Endothelial cell of umbilical vein (primary cell): ENCODE results near the gene TRPM7. TPM values are rescaled to one million over a fixed set of nuclear protein-coding genes. Genes with fewer than 3 reads are reported as not detected.

ENCODE experiments used
- BruUV-seq: library from RNA; stranded (reverse); fragments of 400-500 nt; replicated peaks from 2 replicates; lab custom pipeline; 2021; lab: Mats Ljungman, UMichigan
- CTCF ChIA-PET: fragments of 300-600, 350-600 bp; sonication (Branson Sonifier 250); formaldehyde crosslinking; loops from one replicate; lab custom pipeline; 2021; ENCODE audit warnings: antibody characterized with exemption, inconsistent platforms; lab: Charles Lee
- POLR2A ChIA-PET: fragments of 300-600, 350-600 bp; sonication (Branson Sonifier 250); formaldehyde crosslinking; loops from one replicate; lab custom pipeline; 2021; ENCODE audit warnings: antibody characterized with exemption, inconsistent platforms; lab: Charles Lee
- DNase-seq: peaks from one replicate; pipeline ENCODE4 v3.0.0-alpha.2; 2011; ENCODE audit warnings: low read depth, low spot score
- FAIRE-seq: peaks from 2 replicates; lab custom pipeline; 2011; peaks lifted over from hg19 to GRCh38; lab: Jason Lieb, UNC
- H2AFZ ChIP-seq: 2 replicates; pipeline ENCODE4 v1.6.0; 2012; ENCODE audit warnings: low read depth, low read length, control low read depth, inconsistent platforms
- H3K27ac ChIP-seq: 2 replicates; pipeline ENCODE4 v1.5.1; 2011; ENCODE audit warnings: low read depth, mild to moderate bottlenecking, control low read depth, low read length, moderate library complexity; ENCODE audit not compliant: insufficient read depth
- H3K27me3 ChIP-seq, 2 experiments: 2 replicates each; pipeline versions ENCODE4 v1.6.0 to v1.6.1; 2011; ENCODE audit warnings: low read length in 2 of 2, mixed read lengths in 1 of 2; ENCODE audit not compliant: control insufficient read depth in 2 of 2, insufficient read depth in 2 of 2
- H3K36me3 ChIP-seq, 2 experiments: 2 replicates in 1 of 2; 3 replicates in 1 of 2; pipeline ENCODE4 v1.5.1; 2011; ENCODE audit warnings: low read length in 2 of 2, mild to moderate bottlenecking in 1 of 2, moderate library complexity in 1 of 2; ENCODE audit not compliant: control insufficient read depth in 2 of 2, insufficient read depth in 2 of 2; ENCODE audit errors: extremely low read depth in 1 of 2
- H3K4me1 ChIP-seq: 3 replicates; pipeline ENCODE4 v1.5.1; 2011; ENCODE audit warnings: mild to moderate bottlenecking, low read length; ENCODE audit not compliant: control insufficient read depth, insufficient read depth; ENCODE audit errors: extremely low read depth
- H3K4me2 ChIP-seq: 2 replicates; pipeline ENCODE4 v1.6.1; 2011; ENCODE audit warnings: low read length, control low read depth, mixed read lengths; ENCODE audit not compliant: insufficient read depth
- H3K4me3 ChIP-seq, 3 experiments: fragments of 200-600 bp in 1 of 3; sonication (generic), shearing (Covaris generic) in 1 of 3; replicated peaks in 1 of 3; 2 replicates each; pipeline ENCODE4 v1.5.1; 2011 to 2016; ENCODE audit warnings: control low read depth in 3 of 3, low read length in 3 of 3, mild to moderate bottlenecking in 2 of 3, inconsistent platforms in 1 of 3, low read depth in 1 of 3, moderate library complexity in 1 of 3; ENCODE audit not compliant: insufficient read depth in 1 of 3
- H3K79me2 ChIP-seq: 2 replicates; pipeline ENCODE4 v1.6.0; 2012; ENCODE audit warnings: low read length, inconsistent platforms; ENCODE audit not compliant: control insufficient read depth, insufficient read depth
- H3K9ac ChIP-seq: replicated peaks from 2 replicates; pipeline ENCODE3; 2011; ENCODE audit warnings: low read length, control low read depth; ENCODE audit not compliant: insufficient read depth; ENCODE audit errors: extremely low read depth
- H3K9me1 ChIP-seq: replicated peaks from 3 replicates; pipeline ENCODE4 v1.6.0; 2011; ENCODE audit warnings: mild to moderate bottlenecking, low read length; ENCODE audit not compliant: control insufficient read depth, insufficient read depth; ENCODE audit errors: extremely low read depth
- H3K9me3 ChIP-seq: replicated peaks from 2 replicates; pipeline ENCODE4 v1.5.1; 2012; ENCODE audit warnings: low read length, inconsistent platforms; ENCODE audit not compliant: control insufficient read depth, insufficient read depth
- H4K20me1 ChIP-seq: replicated peaks from 2 replicates; pipeline ENCODE3; 2011; ENCODE audit warnings: mild to moderate bottlenecking, low read length; ENCODE audit not compliant: control insufficient read depth, insufficient read depth; ENCODE audit errors: extremely low read depth
- GATA2 ChIP-seq: IDR thresholded peaks from 2 replicates; pipeline ENCODE4 v1.7.0; 2011; ENCODE audit warnings: low read depth, mild to moderate bottlenecking, moderate library complexity, mixed read lengths, low read length; ENCODE audit not compliant: insufficient read length, insufficient read depth
- MYC ChIP-seq: IDR thresholded peaks from one replicate; pipeline ENCODE4 v1.6.1; 2011; ENCODE audit warnings: mild to moderate bottlenecking, low read depth, low read length
- POLR2A ChIP-seq: IDR thresholded peaks from 2 replicates; pipeline ENCODE4 v1.6.1; 2012; ENCODE audit warnings: low read depth, mild to moderate bottlenecking, control low read depth, low read length
- POLR2AphosphoS5 ChIP-seq: IDR thresholded peaks from 2 replicates; pipeline ENCODE4 v1.6.1; 2012; ENCODE audit warnings: low read depth, mild to moderate bottlenecking, control low read depth, low read length, moderate library complexity; ENCODE audit not compliant: insufficient read depth
- dilution Hi-C: fragments of 300-500 bp; cut with MboI; formaldehyde crosslinking; loops from one replicate; pipeline ENCODE4 v1.15.0; 2019; ENCODE audit warnings: low sequenced_read_pairs; ENCODE audit not compliant: extremely low pct_ligation_motif_present
- intact Hi-C: fragments of 100-400 bp; cut with micrococcal nuclease; formaldehyde crosslinking; loops from one replicate; pipeline ENCODE4 v1.10.0; 2022
- polyA plus RNA-seq, 4 experiments: library from polyadenylated mRNA; depleted of rRNA in 3 of 4; stranded (reverse) in 3 of 4; unstranded in 1 of 4; fragments of >200 nt; gene quantifications; 2 replicates each; pipeline versions ENCODE4 v1.2.1 to v1.2.3, GENCODE V29; 2011 to 2012; ENCODE audit warnings: missing spikeins in 1 of 4
- total RNA-seq: library from RNA; stranded (reverse); gene quantifications from 2 replicates; pipeline ENCODE4 v1.2.3, GENCODE V29; 2021
- TF ChIP-seq, protein P1 (sequence below), 2 donors: IDR thresholded peaks; 1 replicate in 1 of 2; 2 replicates in 1 of 2; pipeline ENCODE4 v1.5.1; 2011; ENCODE audit warnings: low read length in 2 of 2, mild to moderate bottlenecking in 2 of 2, moderate library complexity in 2 of 2, control low read depth in 1 of 2, inconsistent platforms in 1 of 2, low read depth in 1 of 2; ENCODE audit not compliant: insufficient read depth in 1 of 2; ENCODE audit errors: extremely low read depth in 1 of 2

Gene TRPM7
- total and polyA plus RNA-seq, 2 donors (not counting 3 experiments of a cell fraction or from before 2014, with no cell fraction given): 6.4 to 34.8 TPM

DNA sequence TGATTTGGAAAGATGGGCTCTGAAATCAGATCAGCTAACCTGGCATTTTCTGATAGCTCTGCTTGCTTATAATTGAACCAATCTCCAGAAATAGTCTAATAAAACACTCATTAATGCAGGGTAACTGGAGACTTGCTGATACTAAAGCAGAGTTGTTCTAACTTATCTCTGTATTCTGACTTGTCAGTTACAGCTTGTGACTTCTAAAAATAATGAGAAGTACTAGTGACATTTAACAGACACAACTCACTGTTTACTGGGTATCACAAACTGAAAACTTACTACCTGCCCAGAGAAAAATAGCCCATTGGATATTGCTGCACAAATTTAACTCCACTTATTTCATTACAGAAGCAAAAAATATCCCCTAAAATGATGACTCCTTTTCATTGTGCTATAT, 24.0 kb upstream of the TRPM7 start:
- intact Hi-C loops (no loop called here), dilution Hi-C loops (no loop called here)
- POLR2A ChIA-PET: no interaction called here
- no peaks in the 10 kb centered on the region for H3K9me3 ChIP-seq
- H3K36me3 ChIP-seq: no peaks in the 10 kb centered on the region
- H3K27ac ChIP-seq: no peak overlapping the region
- H3K9ac ChIP-seq: no peak overlapping the region
- no peak overlapping the region for H3K4me2 ChIP-seq
- TF ChIP-seq GATA2 (no peak), POLR2A (no peak)
- TF ChIP-seq, protein P1, sequence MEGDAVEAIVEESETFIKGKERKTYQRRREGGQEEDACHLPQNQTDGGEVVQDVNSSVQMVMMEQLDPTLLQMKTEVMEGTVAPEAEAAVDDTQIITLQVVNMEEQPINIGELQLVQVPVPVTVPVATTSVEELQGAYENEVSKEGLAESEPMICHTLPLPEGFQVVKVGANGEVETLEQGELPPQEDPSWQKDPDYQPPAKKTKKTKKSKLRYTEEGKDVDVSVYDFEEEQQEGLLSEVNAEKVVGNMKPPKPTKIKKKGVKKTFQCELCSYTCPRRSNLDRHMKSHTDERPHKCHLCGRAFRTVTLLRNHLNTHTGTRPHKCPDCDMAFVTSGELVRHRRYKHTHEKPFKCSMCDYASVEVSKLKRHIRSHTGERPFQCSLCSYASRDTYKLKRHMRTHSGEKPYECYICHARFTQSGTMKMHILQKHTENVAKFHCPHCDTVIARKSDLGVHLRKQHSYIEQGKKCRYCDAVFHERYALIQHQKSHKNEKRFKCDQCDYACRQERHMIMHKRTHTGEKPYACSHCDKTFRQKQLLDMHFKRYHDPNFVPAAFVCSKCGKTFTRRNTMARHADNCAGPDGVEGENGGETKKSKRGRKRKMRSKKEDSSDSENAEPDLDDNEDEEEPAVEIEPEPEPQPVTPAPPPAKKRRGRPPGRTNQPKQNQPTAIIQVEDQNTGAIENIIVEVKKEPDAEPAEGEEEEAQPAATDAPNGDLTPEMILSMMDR (IDR thresholded peaks at IDR 0.05; ENCODE audit: extremely low read depth in 1 of 2, insufficient read depth in 1 of 2, low read depth in 1 of 2, low read length in 2 of 2): no peak
- H3K4me3 ChIP-seq: no peak overlapping the region
- BruUV-seq: no TSS peak
- H2AFZ ChIP-seq: no peak overlapping the region
- CTCF ChIA-PET: interaction anchor here (0.7 kb wide), 1 partner anchor 687 kb away, joined by 4 read pairs; no protein-coding TSS in a partner anchor
- H3K4me1 ChIP-seq: no peaks in the 10 kb centered on the region
- no peaks in the 10 kb centered on the region for H3K9me1 ChIP-seq
- no peak for FAIRE-seq
- H4K20me1 ChIP-seq: no peaks in the 10 kb centered on the region
- no peaks in the 10 kb centered on the region for H3K27me3 ChIP-seq
- no peaks in the 10 kb centered on the region for H3K79me2 ChIP-seq
- DNase-seq: no peak

DNA sequence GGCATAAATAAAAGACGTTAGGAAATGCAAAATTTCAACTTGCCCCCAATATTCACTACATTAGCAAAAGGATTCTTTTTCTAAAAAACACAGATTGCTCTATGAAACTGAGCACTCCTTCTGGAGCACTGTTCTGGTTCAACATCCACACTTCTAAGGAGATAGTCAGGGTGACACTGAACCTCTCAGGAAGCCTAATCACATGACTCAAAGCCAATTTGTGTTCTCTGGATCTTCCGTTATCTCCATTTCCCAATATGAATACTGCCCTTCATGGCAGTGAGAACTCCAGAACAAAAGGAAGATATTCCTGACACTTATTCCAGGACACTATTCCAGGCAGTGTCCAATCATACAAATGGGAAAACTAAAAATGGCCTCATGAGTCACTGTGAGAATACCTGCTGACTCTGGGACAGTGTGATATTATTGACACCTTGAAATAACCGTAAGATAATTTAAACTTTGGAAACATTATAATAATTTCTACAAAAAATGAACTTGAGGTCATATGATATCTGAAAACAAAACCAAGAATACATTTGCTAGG, 21.4 kb upstream of the TRPM7 start:
- Histone ChIP-seq H3K9ac (no peak overlapping the region), H3K79me2 (no peaks in the 10 kb centered on the region), H3K4me1 (peaks cover under 1% of the 10 kb centered on the region), H3K4me3 (no peak overlapping the region), H4K20me1 (no peaks in the 10 kb centered on the region), H3K36me3 (no peaks in the 10 kb centered on the region), H3K27me3 (no peaks in the 10 kb centered on the region), H3K9me1 (no peaks in the 10 kb centered on the region), H3K9me3 (no peaks in the 10 kb centered on the region), H2AFZ (no peak overlapping the region), H3K27ac (no peak overlapping the region), H3K4me2 (no peak overlapping the region)
- ChIA-PET POLR2A (no interaction called here), CTCF (no interaction called here)
- BruUV-seq: no TSS peak
- FAIRE-seq (no peak), DNase-seq (no peak)
- intact Hi-C loops: no loop called here
- TF ChIP-seq MYC: no peak
- TF ChIP-seq, protein P1 (IDR thresholded peaks at IDR 0.05; ENCODE audit: extremely low read depth in 1 of 2, insufficient read depth in 1 of 2, low read depth in 1 of 2, low read length in 2 of 2): no peak
- TF ChIP-seq POLR2AphosphoS5: no peak
- dilution Hi-C loops: no loop called here
